ENCODE results near the gene BGLAP.

DNA sequence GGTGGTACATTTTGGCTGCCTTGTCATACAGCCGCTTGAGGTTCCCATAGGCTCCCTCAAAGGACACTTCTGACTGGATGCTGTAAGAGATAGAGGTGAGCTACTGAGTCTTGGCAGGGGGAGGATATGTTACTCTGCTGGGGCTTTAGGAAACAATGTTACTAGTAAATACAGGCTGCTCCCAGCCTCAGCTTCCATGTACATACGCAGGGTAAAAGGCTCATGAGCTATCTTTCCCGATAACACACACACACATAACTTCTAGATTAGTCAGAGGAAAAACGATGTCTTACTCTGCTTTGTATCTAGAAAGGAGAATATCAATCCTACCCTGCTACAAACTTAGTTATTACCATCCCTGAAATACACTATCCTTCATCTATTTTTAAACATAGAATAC is 26.4 kb downstream of the BGLAP start:
- TF ChIP-seq, protein P1, sequence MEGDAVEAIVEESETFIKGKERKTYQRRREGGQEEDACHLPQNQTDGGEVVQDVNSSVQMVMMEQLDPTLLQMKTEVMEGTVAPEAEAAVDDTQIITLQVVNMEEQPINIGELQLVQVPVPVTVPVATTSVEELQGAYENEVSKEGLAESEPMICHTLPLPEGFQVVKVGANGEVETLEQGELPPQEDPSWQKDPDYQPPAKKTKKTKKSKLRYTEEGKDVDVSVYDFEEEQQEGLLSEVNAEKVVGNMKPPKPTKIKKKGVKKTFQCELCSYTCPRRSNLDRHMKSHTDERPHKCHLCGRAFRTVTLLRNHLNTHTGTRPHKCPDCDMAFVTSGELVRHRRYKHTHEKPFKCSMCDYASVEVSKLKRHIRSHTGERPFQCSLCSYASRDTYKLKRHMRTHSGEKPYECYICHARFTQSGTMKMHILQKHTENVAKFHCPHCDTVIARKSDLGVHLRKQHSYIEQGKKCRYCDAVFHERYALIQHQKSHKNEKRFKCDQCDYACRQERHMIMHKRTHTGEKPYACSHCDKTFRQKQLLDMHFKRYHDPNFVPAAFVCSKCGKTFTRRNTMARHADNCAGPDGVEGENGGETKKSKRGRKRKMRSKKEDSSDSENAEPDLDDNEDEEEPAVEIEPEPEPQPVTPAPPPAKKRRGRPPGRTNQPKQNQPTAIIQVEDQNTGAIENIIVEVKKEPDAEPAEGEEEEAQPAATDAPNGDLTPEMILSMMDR (IDR thresholded peaks at IDR 0.05; ENCODE audit: low read depth, low read length), result no peak
- no peak for TF ChIP-seq POLR2A (IDR thresholded peaks at IDR 0.05; ENCODE audit: extremely low read depth, insufficient read length)
- TF ChIP-seq, protein P2, sequence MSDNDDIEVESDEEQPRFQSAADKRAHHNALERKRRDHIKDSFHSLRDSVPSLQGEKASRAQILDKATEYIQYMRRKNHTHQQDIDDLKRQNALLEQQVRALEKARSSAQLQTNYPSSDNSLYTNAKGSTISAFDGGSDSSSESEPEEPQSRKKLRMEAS (IDR thresholded peaks at IDR 0.05; ENCODE audit: low read depth, low read length), result no peak
- no peak for TF ChIP-seq MYC (IDR thresholded peaks at IDR 0.05; ENCODE audit: low read depth, low read length)
